Endothelial cell of umbilical vein (primary cell): ENCODE measurements around the gene RNU6-9. TPM values are rescaled to one million over a fixed set of nuclear protein-coding genes. Genes with fewer than 3 reads are reported as not detected.

Experiments
- BruUV-seq: library from RNA; stranded (reverse); fragments of 400-500 nt; replicated peaks from 2 replicates; lab custom pipeline; 2021; lab: Mats Ljungman, UMichigan
- CTCF ChIA-PET: fragments of 300-600, 350-600 bp; sonication (Branson Sonifier 250); formaldehyde crosslinking; loops from one replicate; lab custom pipeline; 2021; ENCODE audit warnings: antibody characterized with exemption, inconsistent platforms; lab: Charles Lee
- POLR2A ChIA-PET: fragments of 300-600, 350-600 bp; sonication (Branson Sonifier 250); formaldehyde crosslinking; loops from one replicate; lab custom pipeline; 2021; ENCODE audit warnings: antibody characterized with exemption, inconsistent platforms; lab: Charles Lee
- DNase-seq: peaks from one replicate; pipeline ENCODE4 v3.0.0-alpha.2; 2011; ENCODE audit warnings: low read depth, low spot score
- FAIRE-seq: peaks from 2 replicates; lab custom pipeline; 2011; peaks lifted over from hg19 to GRCh38; lab: Jason Lieb, UNC
- H2AFZ ChIP-seq: 2 replicates; pipeline ENCODE4 v1.6.0; 2012; ENCODE audit warnings: low read depth, low read length, control low read depth, inconsistent platforms
- H3K27ac ChIP-seq: 2 replicates; pipeline ENCODE4 v1.5.1; 2011; ENCODE audit warnings: low read depth, mild to moderate bottlenecking, control low read depth, low read length, moderate library complexity; ENCODE audit not compliant: insufficient read depth
- H3K27me3 ChIP-seq, 2 experiments: 2 replicates each; pipeline versions ENCODE4 v1.6.0 to v1.6.1; 2011; ENCODE audit warnings: low read length in 2 of 2, mixed read lengths in 1 of 2; ENCODE audit not compliant: control insufficient read depth in 2 of 2, insufficient read depth in 2 of 2
- H3K36me3 ChIP-seq, 2 experiments: 2 replicates in 1 of 2; 3 replicates in 1 of 2; pipeline ENCODE4 v1.5.1; 2011; ENCODE audit warnings: low read length in 2 of 2, mild to moderate bottlenecking in 1 of 2, moderate library complexity in 1 of 2; ENCODE audit not compliant: control insufficient read depth in 2 of 2, insufficient read depth in 2 of 2; ENCODE audit errors: extremely low read depth in 1 of 2
- H3K4me1 ChIP-seq: 3 replicates; pipeline ENCODE4 v1.5.1; 2011; ENCODE audit warnings: mild to moderate bottlenecking, low read length; ENCODE audit not compliant: control insufficient read depth, insufficient read depth; ENCODE audit errors: extremely low read depth
- H3K4me2 ChIP-seq: 2 replicates; pipeline ENCODE4 v1.6.1; 2011; ENCODE audit warnings: low read length, control low read depth, mixed read lengths; ENCODE audit not compliant: insufficient read depth
- H3K4me3 ChIP-seq, 3 experiments: fragments of 200-600 bp in 1 of 3; sonication (generic), shearing (Covaris generic) in 1 of 3; replicated peaks in 1 of 3; 2 replicates each; pipeline ENCODE4 v1.5.1; 2011 to 2016; ENCODE audit warnings: control low read depth in 3 of 3, low read length in 3 of 3, mild to moderate bottlenecking in 2 of 3, inconsistent platforms in 1 of 3, low read depth in 1 of 3, moderate library complexity in 1 of 3; ENCODE audit not compliant: insufficient read depth in 1 of 3
- H3K79me2 ChIP-seq: 2 replicates; pipeline ENCODE4 v1.6.0; 2012; ENCODE audit warnings: low read length, inconsistent platforms; ENCODE audit not compliant: control insufficient read depth, insufficient read depth
- H3K9ac ChIP-seq: replicated peaks from 2 replicates; pipeline ENCODE3; 2011; ENCODE audit warnings: low read length, control low read depth; ENCODE audit not compliant: insufficient read depth; ENCODE audit errors: extremely low read depth
- H3K9me1 ChIP-seq: replicated peaks from 3 replicates; pipeline ENCODE4 v1.6.0; 2011; ENCODE audit warnings: mild to moderate bottlenecking, low read length; ENCODE audit not compliant: control insufficient read depth, insufficient read depth; ENCODE audit errors: extremely low read depth
- H3K9me3 ChIP-seq: replicated peaks from 2 replicates; pipeline ENCODE4 v1.5.1; 2012; ENCODE audit warnings: low read length, inconsistent platforms; ENCODE audit not compliant: control insufficient read depth, insufficient read depth
- H4K20me1 ChIP-seq: replicated peaks from 2 replicates; pipeline ENCODE3; 2011; ENCODE audit warnings: mild to moderate bottlenecking, low read length; ENCODE audit not compliant: control insufficient read depth, insufficient read depth; ENCODE audit errors: extremely low read depth
- CTCF ChIP-seq, 2 donors: IDR thresholded peaks; 1 replicate in 1 of 2; 2 replicates in 1 of 2; pipeline ENCODE4 v1.5.1; 2011; ENCODE audit warnings: low read length in 2 of 2, mild to moderate bottlenecking in 2 of 2, moderate library complexity in 2 of 2, control low read depth in 1 of 2, inconsistent platforms in 1 of 2, low read depth in 1 of 2; ENCODE audit not compliant: insufficient read depth in 1 of 2; ENCODE audit errors: extremely low read depth in 1 of 2
- FOS ChIP-seq: IDR thresholded peaks from 2 replicates; pipeline ENCODE4 v1.6.1; 2011; ENCODE audit warnings: mild to moderate bottlenecking, low read length, moderate library complexity, borderline replicate concordance; ENCODE audit not compliant: insufficient read depth
- JUN ChIP-seq: IDR thresholded peaks from 2 replicates; pipeline ENCODE4 v1.6.1; 2011; ENCODE audit warnings: borderline replicate concordance, low read depth; ENCODE audit not compliant: insufficient read length, insufficient read depth
- MAX ChIP-seq: IDR thresholded peaks from 2 replicates; pipeline ENCODE4 v1.6.1; 2011; ENCODE audit not compliant: insufficient read depth, insufficient read length
- MYC ChIP-seq: IDR thresholded peaks from one replicate; pipeline ENCODE4 v1.6.1; 2011; ENCODE audit warnings: mild to moderate bottlenecking, low read depth, low read length
- POLR2A ChIP-seq: IDR thresholded peaks from 2 replicates; pipeline ENCODE4 v1.6.1; 2012; ENCODE audit warnings: low read depth, mild to moderate bottlenecking, control low read depth, low read length
- POLR2AphosphoS5 ChIP-seq: IDR thresholded peaks from 2 replicates; pipeline ENCODE4 v1.6.1; 2012; ENCODE audit warnings: low read depth, mild to moderate bottlenecking, control low read depth, low read length, moderate library complexity; ENCODE audit not compliant: insufficient read depth
- dilution Hi-C: fragments of 300-500 bp; cut with MboI; formaldehyde crosslinking; loops from one replicate; pipeline ENCODE4 v1.15.0; 2019; ENCODE audit warnings: low sequenced_read_pairs; ENCODE audit not compliant: extremely low pct_ligation_motif_present
- intact Hi-C: fragments of 100-400 bp; cut with micrococcal nuclease; formaldehyde crosslinking; loops from one replicate; pipeline ENCODE4 v1.10.0; 2022
- polyA plus RNA-seq, 4 experiments: library from polyadenylated mRNA; depleted of rRNA in 3 of 4; stranded (reverse) in 3 of 4; unstranded in 1 of 4; fragments of >200 nt; gene quantifications; 2 replicates each; pipeline versions ENCODE4 v1.2.1 to v1.2.3, GENCODE V29; 2011 to 2012; ENCODE audit warnings: missing spikeins in 1 of 4
- total RNA-seq: library from RNA; stranded (reverse); gene quantifications from 2 replicates; pipeline ENCODE4 v1.2.3, GENCODE V29; 2021

The RNU6-9 gene
- total and polyA plus RNA-seq, 2 donors (not counting 3 experiments of a cell fraction or from before 2014, with no cell fraction given), result not detected

GRCh38 chr19:928471-929202, 35.4 kb downstream of the RNU6-9 start:
- H3K9me3 ChIP-seq, result no peaks in the 10 kb centered on the region
- H4K20me1 ChIP-seq, result no peaks in the 10 kb centered on the region
- H3K9ac ChIP-seq, result no peak overlapping the region
- FAIRE-seq, result no peak
- peaks cover 10% of the 10 kb centered on the region for H3K4me1 ChIP-seq
- H3K27ac ChIP-seq, result no peak overlapping the region
- H3K79me2 ChIP-seq, result no peaks in the 10 kb centered on the region
- TF ChIP-seq CTCF (IDR thresholded peaks at IDR 0.05; ENCODE audit: extremely low read depth in 1 of 2, insufficient read depth in 1 of 2, low read depth in 1 of 2, low read length in 2 of 2) (no peak), FOS (no peak), MAX (no peak), MYC (no peak), POLR2AphosphoS5 (no peak), POLR2A (no peak), JUN (no peak)
- H3K9me1 ChIP-seq, result no peaks in the 10 kb centered on the region
- BruUV-seq, result no TSS peak
- H2AFZ ChIP-seq, result no peak overlapping the region
- H3K36me3 ChIP-seq, result no peaks in the 10 kb centered on the region
- no peak overlapping the region for H3K4me3 ChIP-seq
- H3K27me3 ChIP-seq, result no peaks in the 10 kb centered on the region
- dilution Hi-C loops (no loop called here), intact Hi-C loops (no loop called here)
- POLR2A ChIA-PET, result no interaction called here
- CTCF ChIA-PET, result no interaction called here
- DNase-seq, result no peak
- no peak overlapping the region for H3K4me2 ChIP-seq
